ENCODE measurements around the gene RNF43.

- no peak for TF ChIP-seq CTCF (IDR thresholded peaks at IDR 0.05; ENCODE audit: low read length)
- TF ChIP-seq EZH2 (IDR thresholded peaks at IDR 0.05; ENCODE audit: borderline replicate concordance, low read length): no peak
Observed at GRCh38 chr17:58403311-58403710, 14.0 kb downstream of the RNF43 start.
